ENCODE data around the gene BMP7.

BMP7 gene

GRCh38 chr20:57147185-57147584 is 119.3 kb downstream of the BMP7 start:
- DNase-seq (ENCODE audit: low read depth): no peak

- no peak for DNase-seq (ENCODE audit: low read depth)
Observed at GRCh38 chr20:57146155-57146554, 120.3 kb downstream of the BMP7 start.

- no peak for DNase-seq (ENCODE audit: low read depth)
Observed at GRCh38 chr20:57145089-57145631, 121.3 kb downstream of the BMP7 start.

GRCh38 chr20:57143173-57143572 is 123.3 kb downstream of the BMP7 start:
- no peak for DNase-seq (ENCODE audit: low read depth)

- DNase-seq (ENCODE audit: low read depth): no peak
Observed at GRCh38 chr20:57142667-57143066, 123.8 kb downstream of the BMP7 start.

- no peak for DNase-seq (ENCODE audit: low read depth)
Observed at GRCh38 chr20:57141492-57141891, 124.9 kb downstream of the BMP7 start.

- DNase-seq (ENCODE audit: low read depth): no peak
Observed at GRCh38 chr20:57140416-57140965, 126.0 kb downstream of the BMP7 start.

- DNase-seq (ENCODE audit: low read depth): no peak
Observed at GRCh38 chr20:57139342-57140093, 126.9 kb downstream of the BMP7 start.

GRCh38 chr20:57138198-57138995 is 128.0 kb downstream of the BMP7 start:
- no peak for DNase-seq (ENCODE audit: low read depth)

- no peak for DNase-seq (ENCODE audit: low read depth)
Observed at GRCh38 chr20:57137676-57138075, 128.8 kb downstream of the BMP7 start.

GRCh38 chr20:57136734-57137133 is 129.7 kb downstream of the BMP7 start:
- DNase-seq (ENCODE audit: low read depth): no peak

- no peak for DNase-seq (ENCODE audit: low read depth)
Observed at GRCh38 chr20:57135875-57136274, 130.6 kb downstream of the BMP7 start.

- DNase-seq (ENCODE audit: low read depth): no peak
Observed at GRCh38 chr20:57134804-57135203, 131.6 kb downstream of the BMP7 start.

GRCh38 chr20:57133926-57134650 is 132.4 kb downstream of the BMP7 start:
- DNase-seq (ENCODE audit: low read depth): no peak

GRCh38 chr20:57131601-57132391 is 134.6 kb downstream of the BMP7 start:
- DNase-seq (ENCODE audit: low read depth): no peak

GRCh38 chr20:57131077-57131476 is 135.4 kb downstream of the BMP7 start:
- DNase-seq (ENCODE audit: low read depth): no peak

GRCh38 chr20:57130160-57130772 is 136.2 kb downstream of the BMP7 start:
- no peak for DNase-seq (ENCODE audit: low read depth)

- DNase-seq (ENCODE audit: low read depth): no peak
Observed at GRCh38 chr20:57129303-57129702, 137.1 kb downstream of the BMP7 start.

- DNase-seq (ENCODE audit: low read depth): no peak
Observed at GRCh38 chr20:57128044-57128757, 138.2 kb downstream of the BMP7 start.

- no peak for DNase-seq (ENCODE audit: low read depth)
Observed at GRCh38 chr20:57126481-57127092, 139.9 kb downstream of the BMP7 start.
